GM18499 (cell line): ENCODE results near the gene HBG1.
A peak's percentile ranks its signal among the peaks of the same experiment; 100 is the strongest.
"Not testable (repeated sequence)": the region's sequence is repeated elsewhere in the genome, so short reads cannot be mapped to it uniquely, and the experiment has no call there.

Experiments
- ATAC-seq: cut with Tn5 transposase; IDR thresholded peaks from one replicate; pipeline ENCODE4 v1.9.1; 2021; ENCODE audit warnings: moderate number of reproducible peaks; ENCODE audit not compliant: insufficient read depth, unreplicated experiment

HBG1 gene

GRCh38 chr11:5279471-5280090, 29.9 kb upstream of the HBG1 start:
- no peak for ATAC-seq

GRCh38 chr11:5277807-5278382, 28.2 kb upstream of the HBG1 start:
- peak; percentile 49 for ATAC-seq

- no peak for ATAC-seq
These were observed 27.0 kb upstream of the HBG1 start for GRCh38 chr11:5276697-5277096.

GRCh38 chr11:5275369-5276110, 25.9 kb upstream of the HBG1 start:
- no peak for ATAC-seq

GRCh38 chr11:5274395-5274794, 24.7 kb upstream of the HBG1 start:
- no peak for ATAC-seq

GRCh38 chr11:5272395-5273017, 22.8 kb upstream of the HBG1 start:
- no peak for ATAC-seq

GRCh38 chr11:5269715-5270147, 20.1 kb upstream of the HBG1 start, which contains the start of gene HBE1:
Gene HBE1 (minus strand): TSS chr11:5269945. CDS start chr11:5269890, 55 bp downstream.
- ATAC-seq = no peak

GRCh38 chr11:5267033-5267563, 17.4 kb upstream of the HBG1 start:
- no peak for ATAC-seq

- no peak for ATAC-seq
These were observed 17.0 kb upstream of the HBG1 start for GRCh38 chr11:5266609-5267008.

- ATAC-seq = no peak
These were observed 16.2 kb upstream of the HBG1 start for GRCh38 chr11:5265832-5266231.

- no peak for ATAC-seq
These were observed 9.0 kb upstream of the HBG1 start for GRCh38 chr11:5258543-5259262.

- no peak for ATAC-seq
These were observed 7.6 kb upstream of the HBG1 start for GRCh38 chr11:5257296-5257695.

GRCh38 chr11:5254646-5255413, 5.2 kb upstream of the HBG1 start, which contains the start of gene HBG2:
Gene HBG2 (minus strand): TSS chr11:5254781. CDS start chr11:5254728, 53 bp downstream.
- ATAC-seq = not testable (repeated sequence)

GRCh38 chr11:5254023-5254422, 4.4 kb upstream of the HBG1 start:
- ATAC-seq = not testable (repeated sequence)

GRCh38 chr11:5253440-5253839, 3.8 kb upstream of the HBG1 start:
- ATAC-seq = not testable (repeated sequence)

- ATAC-seq = no peak
These were observed 3.2 kb upstream of the HBG1 start for GRCh38 chr11:5252919-5253265.

- ATAC-seq = no peak
These were observed 2.7 kb upstream of the HBG1 start for GRCh38 chr11:5252192-5252918.

- ATAC-seq = no peak
These were observed 2.1 kb upstream of the HBG1 start for GRCh38 chr11:5251746-5252145.
